GM12874 (cell line): ENCODE data around the gene ADAMTS14.

Experiments used
- TF ChIP-seq, protein P1 (sequence below): IDR thresholded peaks from 2 replicates; pipeline ENCODE4 v1.5.1; 2011; ENCODE audit warnings: low read depth, mild to moderate bottlenecking, control low read depth, low read length, moderate library complexity; ENCODE audit not compliant: insufficient read depth

ADAMTS14 gene

DNA sequence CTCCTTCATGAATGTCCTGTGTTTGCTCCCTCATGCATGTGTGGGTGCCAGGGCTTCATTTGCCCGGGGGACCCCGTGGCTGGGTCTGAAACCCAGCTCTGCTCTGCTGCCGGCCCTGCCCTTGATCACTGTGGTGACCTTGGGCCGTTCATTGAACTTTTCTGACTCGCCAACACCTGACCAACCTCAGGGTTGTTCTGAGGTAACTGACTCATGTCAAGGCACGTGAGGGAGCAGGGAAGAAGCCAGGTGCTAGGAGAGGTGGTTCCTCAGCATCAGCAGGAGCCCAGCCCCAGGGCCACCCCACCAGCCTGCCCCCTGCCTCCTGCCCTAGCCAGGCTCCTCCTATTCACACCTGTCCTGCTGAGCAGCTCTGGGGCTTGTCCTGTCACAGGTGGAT, 64.9 kb downstream of the ADAMTS14 start:
- TF ChIP-seq, protein P1, sequence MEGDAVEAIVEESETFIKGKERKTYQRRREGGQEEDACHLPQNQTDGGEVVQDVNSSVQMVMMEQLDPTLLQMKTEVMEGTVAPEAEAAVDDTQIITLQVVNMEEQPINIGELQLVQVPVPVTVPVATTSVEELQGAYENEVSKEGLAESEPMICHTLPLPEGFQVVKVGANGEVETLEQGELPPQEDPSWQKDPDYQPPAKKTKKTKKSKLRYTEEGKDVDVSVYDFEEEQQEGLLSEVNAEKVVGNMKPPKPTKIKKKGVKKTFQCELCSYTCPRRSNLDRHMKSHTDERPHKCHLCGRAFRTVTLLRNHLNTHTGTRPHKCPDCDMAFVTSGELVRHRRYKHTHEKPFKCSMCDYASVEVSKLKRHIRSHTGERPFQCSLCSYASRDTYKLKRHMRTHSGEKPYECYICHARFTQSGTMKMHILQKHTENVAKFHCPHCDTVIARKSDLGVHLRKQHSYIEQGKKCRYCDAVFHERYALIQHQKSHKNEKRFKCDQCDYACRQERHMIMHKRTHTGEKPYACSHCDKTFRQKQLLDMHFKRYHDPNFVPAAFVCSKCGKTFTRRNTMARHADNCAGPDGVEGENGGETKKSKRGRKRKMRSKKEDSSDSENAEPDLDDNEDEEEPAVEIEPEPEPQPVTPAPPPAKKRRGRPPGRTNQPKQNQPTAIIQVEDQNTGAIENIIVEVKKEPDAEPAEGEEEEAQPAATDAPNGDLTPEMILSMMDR: no peak

DNA sequence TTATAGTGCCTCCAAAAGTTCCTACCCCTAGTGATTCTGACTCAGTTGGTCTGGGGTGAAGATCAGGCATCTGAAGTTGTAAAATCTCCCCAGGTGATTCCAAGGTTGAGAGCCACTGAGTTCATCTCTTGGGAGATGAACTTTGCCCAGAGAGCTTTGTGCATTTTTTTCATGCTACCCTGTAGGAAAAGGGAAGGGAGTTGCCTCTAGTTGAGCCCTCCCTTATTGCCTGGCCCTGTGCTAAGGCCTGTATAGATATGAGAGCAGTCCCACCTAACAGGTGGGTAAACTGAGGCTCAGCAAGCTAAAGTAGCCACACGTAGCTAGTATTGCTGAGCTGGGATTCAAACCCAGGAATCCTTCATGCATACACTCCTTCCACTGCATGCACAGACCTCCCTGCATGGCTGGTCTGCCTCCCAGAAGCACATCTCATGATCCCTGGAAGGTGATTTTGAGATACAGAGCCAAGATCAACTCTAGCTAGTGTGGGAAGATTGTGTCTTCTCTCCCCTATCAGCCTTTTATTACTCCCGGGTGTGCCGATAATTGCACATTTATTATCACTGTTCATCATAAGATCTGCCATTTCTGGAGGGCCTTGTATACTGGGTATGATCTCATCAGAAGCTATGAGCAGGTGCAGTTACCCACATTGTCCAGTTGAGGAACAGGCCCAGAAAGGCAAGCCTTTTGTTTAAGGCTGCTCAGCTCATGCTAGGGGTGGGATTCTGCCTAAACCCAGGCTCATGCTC, 65.9 kb downstream of the ADAMTS14 start:
- TF ChIP-seq, protein P1: no peak; the same call in 1 of the 2 replicates

DNA sequence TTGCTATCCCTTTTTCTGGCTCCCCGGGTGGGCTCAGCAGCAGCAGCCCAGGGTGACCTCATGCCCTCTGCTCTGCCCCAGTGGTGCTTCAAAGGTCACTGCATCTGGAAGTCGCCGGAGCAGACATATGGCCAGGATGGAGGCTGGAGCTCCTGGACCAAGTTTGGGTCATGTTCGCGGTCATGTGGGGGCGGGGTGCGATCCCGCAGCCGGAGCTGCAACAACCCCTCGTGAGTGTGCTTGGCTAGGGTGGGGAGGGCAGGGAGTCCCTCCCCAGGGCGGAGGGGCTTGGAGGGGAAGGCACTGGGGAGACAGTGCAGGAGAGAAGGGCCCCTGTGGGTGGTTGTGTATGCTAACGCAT, 66.4 kb downstream of the ADAMTS14 start:
- TF ChIP-seq, protein P1: no peak

DNA sequence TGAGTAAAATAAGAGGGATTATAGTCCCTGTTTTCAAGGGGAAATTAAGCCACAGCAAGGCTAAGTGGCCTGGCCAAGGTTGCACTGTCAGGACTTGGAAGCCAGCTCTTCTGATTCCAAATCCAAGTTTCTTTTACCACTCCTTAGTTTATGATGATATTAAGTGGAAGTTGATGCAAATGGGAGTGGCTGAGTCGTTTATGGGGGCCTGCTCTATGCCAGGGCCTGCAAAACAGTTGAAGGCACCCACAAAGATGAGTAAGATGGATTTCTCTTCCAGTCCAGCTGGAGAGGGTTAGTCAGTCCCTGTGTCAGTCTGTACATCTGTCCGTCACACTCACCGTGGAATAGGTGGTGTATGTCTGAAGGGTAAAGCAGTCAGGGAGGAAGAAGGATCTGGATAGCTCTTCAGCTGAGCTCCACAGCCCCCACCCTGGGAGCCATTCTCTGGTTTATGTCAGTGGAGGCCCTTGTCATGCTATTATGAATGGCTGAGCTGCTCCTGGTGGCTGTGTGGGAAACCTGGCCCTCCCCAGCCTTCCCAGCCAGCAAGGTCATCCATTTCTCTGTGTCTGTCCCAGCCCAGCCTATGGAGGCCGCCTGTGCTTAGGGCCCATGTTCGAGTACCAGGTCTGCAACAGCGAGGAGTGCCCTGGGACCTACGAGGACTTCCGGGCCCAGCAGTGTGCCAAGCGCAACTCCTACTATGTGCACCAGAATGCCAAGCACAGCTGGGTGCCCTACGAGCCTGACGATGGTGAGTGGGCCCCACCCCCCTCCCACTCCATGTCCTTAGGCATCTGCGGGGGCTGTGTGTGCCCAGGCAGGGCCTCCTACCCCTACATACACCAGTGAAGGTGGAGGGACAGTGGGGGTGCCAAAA, 68.3 kb downstream of the ADAMTS14 start:
- TF ChIP-seq, protein P1: no peak

DNA sequence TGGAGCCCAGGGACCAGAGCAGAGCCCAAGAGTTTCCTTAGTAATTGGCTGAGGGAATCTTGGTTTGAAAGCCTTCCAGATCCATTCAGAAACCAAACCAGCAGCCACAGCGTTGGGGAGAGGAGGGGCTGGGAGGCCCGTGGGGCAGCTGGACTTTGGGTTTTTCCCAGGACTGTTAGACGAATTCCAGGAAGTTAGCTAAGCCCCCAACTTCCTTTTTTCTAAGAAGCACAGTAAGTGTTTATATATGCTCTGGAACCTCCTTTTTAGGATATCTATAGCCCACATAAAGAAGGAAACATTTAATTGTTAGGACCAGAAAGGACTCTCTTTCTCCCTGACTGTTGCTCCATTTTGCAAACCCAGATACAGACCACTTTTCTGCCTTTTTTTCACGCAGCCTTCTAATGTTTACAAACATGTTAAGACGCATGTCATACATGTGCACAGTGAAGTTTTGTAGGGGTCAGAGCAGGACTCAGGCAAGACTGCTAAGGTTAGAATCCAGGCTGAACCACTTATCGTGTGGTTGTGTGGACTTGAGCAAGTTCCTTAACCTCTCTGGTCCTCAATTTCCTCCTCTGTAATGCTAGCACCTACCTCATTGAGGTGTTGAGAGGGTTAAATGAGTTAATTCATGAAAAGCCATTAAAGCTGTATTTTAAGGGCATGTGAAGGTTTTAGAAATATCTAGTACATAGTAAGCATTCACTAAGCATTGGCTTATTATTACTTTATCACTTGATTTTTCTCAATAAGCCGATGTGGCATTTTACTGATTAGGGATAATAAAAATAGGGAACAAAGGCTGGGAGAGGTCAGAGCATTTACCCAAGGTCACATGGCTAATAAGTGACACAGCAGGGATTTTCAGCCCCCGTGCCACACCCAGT, 70.5 kb downstream of the ADAMTS14 start:
- TF ChIP-seq, protein P1: no peak

DNA sequence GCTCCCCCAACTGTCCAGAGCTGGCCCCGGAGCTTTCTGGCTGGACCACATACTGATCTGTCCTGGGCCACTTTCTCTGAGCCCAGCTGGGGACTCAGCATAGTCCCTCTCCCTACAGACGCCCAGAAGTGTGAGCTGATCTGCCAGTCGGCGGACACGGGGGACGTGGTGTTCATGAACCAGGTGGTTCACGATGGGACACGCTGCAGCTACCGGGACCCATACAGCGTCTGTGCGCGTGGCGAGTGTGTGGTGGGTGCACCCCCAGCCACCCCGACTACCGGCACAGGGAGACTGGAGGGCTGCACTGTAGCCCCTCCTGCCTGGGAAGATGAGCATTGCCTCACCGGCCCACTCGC, 71.1 kb downstream of the ADAMTS14 start:
- TF ChIP-seq, protein P1: no peak

DNA sequence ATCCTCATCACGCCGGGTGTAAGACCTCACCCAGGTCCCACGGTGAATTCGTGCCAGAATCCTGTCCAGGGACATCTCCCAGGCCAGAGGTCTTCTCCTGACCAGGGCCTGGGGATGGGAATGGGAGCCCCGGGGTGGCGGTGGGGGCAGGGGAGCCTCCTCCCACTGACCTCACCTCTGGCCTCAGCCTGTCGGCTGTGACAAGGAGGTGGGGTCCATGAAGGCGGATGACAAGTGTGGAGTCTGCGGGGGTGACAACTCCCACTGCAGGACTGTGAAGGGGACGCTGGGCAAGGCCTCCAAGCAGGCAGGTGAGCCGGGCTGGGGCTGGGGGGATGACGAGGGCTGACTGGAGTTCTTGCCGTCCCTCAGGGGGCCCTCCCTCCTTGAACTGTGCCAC, 71.6 kb downstream of the ADAMTS14 start:
- TF ChIP-seq, protein P1: no peak
